22Rv1 (cell line): ENCODE measurements around the gene HEPACAM.

ENCODE experiments used
- H3K27ac ChIP-seq: fragments of 450-650 bp; 2 replicates; pipeline ENCODE4 v1.5.1; 2017
- ZFX ChIP-seq: fragments of 450-650 bp; IDR thresholded peaks from 2 replicates; pipeline ENCODE4 v1.6.1; 2017; ENCODE audit warnings: antibody characterized with exemption, borderline replicate concordance
- TF ChIP-seq, protein P1 (sequence below): fragments of 450-650 bp; IDR thresholded peaks from 2 replicates; pipeline ENCODE4 v1.5.1; 2017; ENCODE audit warnings: mild to moderate bottlenecking

Gene HEPACAM

DNA sequence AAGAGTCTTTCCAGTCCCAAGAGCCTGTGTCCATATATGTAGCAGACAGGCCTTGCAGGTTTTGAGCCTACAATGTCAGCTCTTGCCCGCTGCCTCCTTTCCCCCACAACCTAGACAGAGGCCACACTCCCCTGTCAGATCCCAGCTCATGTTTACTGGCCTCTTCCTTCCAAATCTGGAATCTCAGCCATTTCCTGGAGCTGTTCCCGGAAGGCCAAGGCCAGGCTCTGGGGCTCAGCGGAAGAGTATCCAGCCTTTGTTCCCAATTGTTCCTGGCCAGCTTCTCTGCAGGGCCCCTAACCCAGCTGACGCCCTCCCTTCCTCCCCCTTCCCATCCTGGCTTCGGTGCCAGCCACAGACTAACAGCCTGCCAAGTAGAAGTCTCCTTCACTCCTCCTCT, 37.1 kb downstream of the HEPACAM start:
- no peak overlapping the region for H3K27ac ChIP-seq
- TF ChIP-seq, protein P1, sequence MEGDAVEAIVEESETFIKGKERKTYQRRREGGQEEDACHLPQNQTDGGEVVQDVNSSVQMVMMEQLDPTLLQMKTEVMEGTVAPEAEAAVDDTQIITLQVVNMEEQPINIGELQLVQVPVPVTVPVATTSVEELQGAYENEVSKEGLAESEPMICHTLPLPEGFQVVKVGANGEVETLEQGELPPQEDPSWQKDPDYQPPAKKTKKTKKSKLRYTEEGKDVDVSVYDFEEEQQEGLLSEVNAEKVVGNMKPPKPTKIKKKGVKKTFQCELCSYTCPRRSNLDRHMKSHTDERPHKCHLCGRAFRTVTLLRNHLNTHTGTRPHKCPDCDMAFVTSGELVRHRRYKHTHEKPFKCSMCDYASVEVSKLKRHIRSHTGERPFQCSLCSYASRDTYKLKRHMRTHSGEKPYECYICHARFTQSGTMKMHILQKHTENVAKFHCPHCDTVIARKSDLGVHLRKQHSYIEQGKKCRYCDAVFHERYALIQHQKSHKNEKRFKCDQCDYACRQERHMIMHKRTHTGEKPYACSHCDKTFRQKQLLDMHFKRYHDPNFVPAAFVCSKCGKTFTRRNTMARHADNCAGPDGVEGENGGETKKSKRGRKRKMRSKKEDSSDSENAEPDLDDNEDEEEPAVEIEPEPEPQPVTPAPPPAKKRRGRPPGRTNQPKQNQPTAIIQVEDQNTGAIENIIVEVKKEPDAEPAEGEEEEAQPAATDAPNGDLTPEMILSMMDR: no peak
- TF ChIP-seq ZFX: no peak

DNA sequence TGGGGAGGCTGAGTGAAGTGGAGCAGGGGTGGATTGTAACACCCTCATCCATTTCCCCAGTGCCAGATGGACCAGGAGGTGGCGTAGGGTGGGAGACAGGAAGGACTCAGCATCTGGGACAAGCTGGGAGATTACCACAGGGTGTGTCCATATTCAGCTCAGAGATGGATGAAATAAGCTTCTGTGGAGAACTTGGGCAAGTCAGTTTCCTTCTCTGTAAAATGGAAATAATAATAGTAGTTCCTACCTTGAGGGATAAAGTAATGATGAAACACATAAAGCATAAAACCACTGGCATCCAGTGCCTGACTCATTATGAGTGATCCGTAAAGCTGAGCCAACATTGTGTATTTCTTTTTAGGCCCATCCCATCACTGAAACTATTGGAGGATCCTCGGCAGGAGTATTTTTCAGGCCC, 37.6 kb downstream of the HEPACAM start:
- TF ChIP-seq, protein P1: no peak
- no peak for TF ChIP-seq ZFX
- H3K27ac ChIP-seq: no peak overlapping the region

DNA sequence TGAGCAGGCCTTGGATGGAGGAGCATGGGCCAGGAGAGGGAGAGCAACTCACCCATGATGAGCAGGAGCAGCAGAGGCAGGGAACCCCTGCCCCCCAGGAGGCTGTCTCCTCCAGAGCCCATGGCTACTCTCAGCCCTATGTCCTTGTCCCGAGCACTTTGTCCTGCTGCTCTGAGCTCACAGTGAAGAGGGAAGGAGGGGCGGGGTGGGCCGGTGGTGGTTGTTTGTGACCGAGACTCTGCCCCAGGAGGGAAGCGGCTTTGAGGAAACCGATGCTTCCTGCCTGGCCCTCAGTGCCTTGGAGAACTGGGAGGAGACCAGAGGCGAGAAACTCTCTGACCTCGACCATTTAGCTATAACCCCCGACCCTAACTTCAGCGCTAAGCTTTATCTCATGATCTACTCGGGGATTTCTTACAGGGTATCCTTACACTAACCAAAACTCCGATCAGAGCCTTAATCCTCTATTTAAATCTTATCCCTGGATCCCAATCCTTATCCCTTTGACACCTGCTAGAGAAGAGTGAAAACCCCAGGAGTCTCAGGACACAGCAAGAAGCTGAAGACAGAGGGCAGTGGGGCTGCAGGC, 38.1 kb downstream of the HEPACAM start, which contains the start of gene ROBO4:
TSS of gene ROBO4 (minus strand) at position 192 of the 589 bp plus-strand sequence. CDS start at position 122, 70 bp downstream.
- no peak for TF ChIP-seq ZFX
- TF ChIP-seq, protein P1: no peak
- H3K27ac ChIP-seq: no peak within 1 kb of the TSS

DNA sequence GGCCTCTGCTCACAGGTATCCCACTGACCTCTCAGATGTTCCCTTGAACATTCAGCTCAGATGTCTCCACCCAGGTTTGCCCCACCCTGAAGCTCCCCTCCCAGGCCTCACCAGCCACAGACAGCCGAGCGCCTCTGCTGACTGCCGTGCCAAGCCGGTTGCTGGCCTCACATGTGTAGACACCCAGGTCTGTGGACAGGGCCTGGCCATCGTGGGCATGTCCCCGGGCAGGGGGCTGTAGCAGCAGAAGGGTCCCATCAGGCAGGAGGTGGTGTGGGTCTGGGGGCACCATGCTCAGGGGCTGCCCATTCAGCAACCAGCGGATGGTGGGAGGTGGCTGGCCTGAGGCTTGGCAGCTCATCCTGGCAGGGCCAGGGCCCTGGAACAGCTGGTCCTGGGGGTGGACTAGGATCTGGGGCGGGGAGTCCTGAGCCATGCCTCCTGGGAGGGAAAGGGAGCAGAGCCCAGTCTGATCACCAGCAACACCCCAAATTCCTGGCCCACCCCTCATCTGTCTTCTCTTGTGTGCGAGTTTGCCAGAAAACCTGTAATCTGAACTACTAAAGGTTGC, 38.9 kb downstream of the HEPACAM start:
- no peak for TF ChIP-seq ZFX
- TF ChIP-seq, protein P1: no peak
- no peak overlapping the region for H3K27ac ChIP-seq

DNA sequence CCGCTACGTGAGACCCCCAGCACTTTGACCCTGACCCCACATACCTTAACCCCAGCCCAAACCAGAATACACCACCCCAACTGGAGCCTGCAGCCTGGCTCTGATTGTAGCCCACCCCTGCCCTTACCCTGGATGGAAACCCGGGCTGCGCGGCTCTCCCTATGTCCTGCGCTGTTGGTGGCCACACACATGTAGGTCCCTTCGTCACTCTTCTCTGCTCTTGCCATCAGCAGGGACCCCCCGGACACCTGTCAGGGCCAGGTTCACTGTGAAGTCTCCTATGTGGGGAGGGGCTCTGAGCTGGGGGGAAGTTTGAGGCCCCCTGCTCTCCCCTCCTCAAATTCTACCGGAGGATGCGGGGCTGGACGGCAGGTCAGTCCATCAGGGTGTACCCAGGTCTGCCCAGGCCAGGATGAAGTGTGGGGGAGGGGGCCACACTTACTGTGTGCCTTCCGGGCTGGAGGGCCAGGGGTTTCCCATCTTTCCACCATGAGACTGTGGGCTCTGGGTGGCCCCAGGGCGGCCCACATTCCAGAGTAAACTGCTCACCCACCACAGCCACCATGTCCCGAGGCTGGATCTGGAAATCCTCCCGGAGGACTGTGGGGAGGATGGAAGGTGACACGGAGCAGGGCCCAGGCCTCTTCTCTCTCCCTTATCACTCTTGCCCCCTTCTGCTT, 39.6 kb downstream of the HEPACAM start:
- H3K27ac ChIP-seq: no peak overlapping the region
- no peak for TF ChIP-seq ZFX
- TF ChIP-seq, protein P1: no peak

DNA sequence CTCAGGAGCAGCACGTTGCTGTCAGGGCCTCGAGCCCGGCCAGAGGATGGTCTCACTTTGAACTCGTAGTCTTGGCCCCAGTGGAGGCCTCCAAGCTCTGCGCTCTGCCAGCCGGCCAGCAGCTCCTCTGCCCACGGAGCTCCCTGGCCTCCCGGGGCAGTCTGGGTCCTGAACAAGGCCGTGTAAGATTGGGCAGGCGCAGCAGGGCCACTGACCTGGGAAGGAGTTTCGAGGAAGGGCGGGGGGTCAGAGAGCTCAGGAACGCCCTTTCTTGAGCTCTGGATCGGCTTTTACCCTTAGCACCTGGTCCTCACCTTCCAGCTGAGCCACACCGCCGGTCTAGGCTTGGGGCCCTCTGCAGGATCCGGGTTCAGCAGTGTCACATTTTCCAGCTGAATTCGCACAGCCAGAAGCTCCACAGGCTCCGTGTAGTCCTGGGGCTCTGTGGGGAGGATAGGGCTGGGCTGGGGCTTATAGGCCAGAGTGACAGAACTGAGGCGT, 40.3 kb downstream of the HEPACAM start:
- H3K27ac ChIP-seq: no peak overlapping the region
- TF ChIP-seq ZFX: no peak
- TF ChIP-seq, protein P1: no peak
